HCT116 (cell line): ENCODE measurements around the gene ACADS. TPM values are rescaled to one million over a fixed set of nuclear protein-coding genes. Genes with fewer than 3 reads are reported as not detected.

ENCODE experiments used
- ATAC-seq: fragments of 200-7000 bp; cut with Tn5 transposase; 2 replicates; pipeline ENCODE4 v1.9.1; 2020; ENCODE audit warnings: mild to moderate bottlenecking, moderate library complexity
- BruUV-seq: library from RNA; stranded (reverse); fragments of 400-500 nt; replicated peaks from 2 replicates; lab custom pipeline; 2021; lab: Mats Ljungman, UMichigan
- CTCF ChIA-PET: fragments of 300-600 bp; sonication (Branson Sonifier 250); formaldehyde crosslinking; loops from one replicate; lab custom pipeline; 2021; ENCODE audit warnings: antibody characterized with exemption; lab: Charles Lee
- POLR2A ChIA-PET: fragments of 300-600, 350-600 bp; sonication (Branson Sonifier 250); formaldehyde crosslinking; loops from one replicate; lab custom pipeline; 2021; ENCODE audit warnings: antibody characterized with exemption; lab: Charles Lee
- RAD21 ChIA-PET, 2 experiments: fragments of 300-600 bp; sonication (Branson Sonifier 250); formaldehyde crosslinking; loops; one replicate each; lab custom pipeline; 2023; ENCODE audit warnings: low total read pairs in 2 of 2; ENCODE audit not compliant: uncharacterized antibody in 2 of 2, unreplicated experiment in 2 of 2, low non-redundant PET in 1 of 2; lab: Charles Lee
- DNase-seq: peaks from one replicate; pipeline ENCODE4 v3.0.0-alpha.2; 2010; ENCODE audit warnings: low read depth, low spot score
- H2AFZ ChIP-seq: fragments of 200-600 bp; shearing (Covaris generic), sonication (generic); 2 replicates; pipeline ENCODE4 v1.6.1; 2017; ENCODE audit warnings: low read depth, mixed run types, mixed read lengths, antibody characterized with exemption, low read length; ENCODE audit not compliant: poor library complexity, severe bottlenecking
- H3K27ac ChIP-seq: 2 replicates; pipeline ENCODE4 v1.5.1; 2012; ENCODE audit warnings: low read depth, low read length
- H3K27me3 ChIP-seq: fragments of 200-600 bp; sonication (generic); 2 replicates; pipeline ENCODE4 v1.6.1; 2016; ENCODE audit warnings: mixed run types, low read length, mixed read lengths; ENCODE audit not compliant: insufficient read depth
- H3K36me3 ChIP-seq, 2 experiments: fragments of 200-500 bp in 1 of 2; fragments of 200-600 bp in 1 of 2; sonication (Bioruptor generic) in 1 of 2; sonication (generic) in 1 of 2; 2 replicates each; pipeline versions ENCODE4 v1.5.1 to v1.6.1; 2014 to 2016; ENCODE audit warnings: low read length in 2 of 2, inconsistent platforms in 1 of 2, mixed read lengths in 1 of 2, mixed run types in 1 of 2; ENCODE audit not compliant: insufficient read depth in 2 of 2, control insufficient read depth in 1 of 2
- H3K4me1 ChIP-seq, 2 experiments: fragments of 200-600 bp in 1 of 2; sonication (generic) in 1 of 2; 2 replicates each; pipeline versions ENCODE4 v1.5.1 to v1.6.1; 2012 to 2017; ENCODE audit warnings: low read length in 2 of 2, inconsistent platforms in 1 of 2, mild to moderate bottlenecking in 1 of 2, mixed read lengths in 1 of 2, mixed run types in 1 of 2, moderate library complexity in 1 of 2; ENCODE audit not compliant: insufficient read depth in 2 of 2, control insufficient read depth in 1 of 2
- H3K4me2 ChIP-seq: fragments of 200-600 bp; sonication (generic); 2 replicates; pipeline ENCODE4 v1.6.1; 2017; ENCODE audit warnings: mixed run types, low read length, mixed read lengths
- H3K4me3 ChIP-seq, 2 experiments: fragments of 200-600 bp in 1 of 2; sonication (generic) in 1 of 2; replicated peaks in 1 of 2; 2 replicates each; pipeline ENCODE4 v1.5.1; 2011 to 2016; ENCODE audit warnings: low read length in 2 of 2, control low read depth in 1 of 2, low read depth in 1 of 2, mild to moderate bottlenecking in 1 of 2, mixed read lengths in 1 of 2, mixed run types in 1 of 2
- H3K79me2 ChIP-seq: fragments of 200-600 bp; sonication (generic); 2 replicates; pipeline ENCODE4 v1.6.1; 2017; ENCODE audit warnings: mild to moderate bottlenecking, mixed run types, low read length, moderate library complexity, mixed read lengths; ENCODE audit not compliant: insufficient read depth
- H3K9ac ChIP-seq: fragments of 200-600 bp; sonication (generic); 2 replicates; pipeline ENCODE4 v1.6.1; 2016; ENCODE audit warnings: low read length, mixed read lengths
- H3K9me2 ChIP-seq: fragments of 200-600 bp; sonication (generic), shearing (Covaris generic); 2 replicates; pipeline ENCODE4 v1.6.1; 2017; ENCODE audit warnings: mixed run types, mild to moderate bottlenecking, moderate library complexity; ENCODE audit not compliant: insufficient read depth
- H3K9me3 ChIP-seq, 2 experiments: fragments of 200-500 bp in 1 of 2; fragments of 200-600 bp in 1 of 2; sonication (Bioruptor generic) in 1 of 2; sonication (generic) in 1 of 2; 2 replicates each; pipeline ENCODE4 v1.6.1; 2014 to 2017; ENCODE audit warnings: low read length in 2 of 2, mixed read lengths in 2 of 2, inconsistent platforms in 1 of 2, low read depth in 1 of 2, mild to moderate bottlenecking in 1 of 2, mixed run types in 1 of 2, moderate library complexity in 1 of 2; ENCODE audit not compliant: control insufficient read depth in 1 of 2, insufficient read depth in 1 of 2
- H4K20me1 ChIP-seq: fragments of 200-600 bp; sonication (generic), shearing (Covaris generic); 2 replicates; pipeline ENCODE4 v1.6.1; 2017; ENCODE audit warnings: mixed run types, mild to moderate bottlenecking, moderate library complexity; ENCODE audit not compliant: insufficient read depth
- CBX3 ChIP-seq: IDR thresholded peaks from 2 replicates; pipeline ENCODE4 v1.6.1; 2012; ENCODE audit warnings: low read depth
- CEBPB ChIP-seq: IDR thresholded peaks from 2 replicates; pipeline ENCODE4 v1.6.1; 2012; ENCODE audit warnings: low read depth
- EGR1 ChIP-seq: IDR thresholded peaks from 2 replicates; pipeline ENCODE4 v1.6.1; 2012; ENCODE audit warnings: low read depth
- ELF1 ChIP-seq: IDR thresholded peaks from 2 replicates; pipeline ENCODE4 v1.6.1; 2012; ENCODE audit warnings: low read depth, borderline replicate concordance
- EZH2 ChIP-seq: fragments of 200-600 bp; sonication (generic); IDR thresholded peaks from 2 replicates; pipeline ENCODE4 v1.6.1; 2017; ENCODE audit warnings: antibody characterized with exemption, mixed run types
- EZH2phosphoT487 ChIP-seq: fragments of 200-600 bp; IDR thresholded peaks from 2 replicates; pipeline ENCODE4 v1.6.1; 2018; ENCODE audit warnings: antibody characterized with exemption, borderline replicate concordance
- FOSL1 ChIP-seq: IDR thresholded peaks from 2 replicates; pipeline ENCODE4 v1.6.1; 2012; ENCODE audit warnings: low read depth
- JUND ChIP-seq: IDR thresholded peaks from 2 replicates; pipeline ENCODE4 v1.6.1; 2012
- POLR2A ChIP-seq: IDR thresholded peaks from 2 replicates; pipeline ENCODE4 v1.7.0; 2011; ENCODE audit warnings: borderline replicate concordance; ENCODE audit not compliant: insufficient read depth, insufficient read length; ENCODE audit errors: extremely low read depth
- SIN3A ChIP-seq: IDR thresholded peaks from 2 replicates; pipeline ENCODE4 v1.6.1; 2012; ENCODE audit warnings: low read depth
- SP1 ChIP-seq: IDR thresholded peaks from 2 replicates; pipeline ENCODE4 v1.6.1; 2012; ENCODE audit warnings: low read depth
- SRF ChIP-seq: IDR thresholded peaks from 2 replicates; pipeline ENCODE4 v1.6.1; 2012; ENCODE audit warnings: low read depth
- TCF7L2 ChIP-seq: IDR thresholded peaks from 2 replicates; pipeline ENCODE4 v1.7.0; 2011; ENCODE audit warnings: borderline replicate concordance, inconsistent platforms; ENCODE audit not compliant: insufficient read depth, insufficient read length; ENCODE audit errors: extremely low read depth
- intact Hi-C: fragments of 100-400 bp; cut with micrococcal nuclease; formaldehyde crosslinking; loops from 2 replicates; pipeline ENCODE4 v1.10.0; 2022
- total RNA-seq: library from RNA; stranded (reverse); gene quantifications from one replicate; pipeline ENCODE4 v1.2.1, GENCODE V29; 2021; ENCODE audit not compliant: unreplicated experiment
- TF ChIP-seq, protein P1 (sequence below): IDR thresholded peaks from 2 replicates; pipeline ENCODE4 v1.6.1; 2012
- TF ChIP-seq, protein P2 (sequence below): IDR thresholded peaks from 2 replicates; pipeline ENCODE4 v1.6.1; 2012; ENCODE audit warnings: low read depth
- TF ChIP-seq, protein P3 (sequence below): IDR thresholded peaks from 2 replicates; pipeline ENCODE4 v1.6.1; 2012
- TF ChIP-seq, protein P4 (sequence below): IDR thresholded peaks from 2 replicates; pipeline ENCODE4 v1.6.1; 2011; ENCODE audit warnings: mild to moderate bottlenecking, low read length, moderate library complexity; ENCODE audit not compliant: insufficient replicate concordance; ENCODE audit errors: extremely low read depth

ACADS gene
- total RNA-seq, 1 experiment from 2014 or later: 21.4 TPM

DNA sequence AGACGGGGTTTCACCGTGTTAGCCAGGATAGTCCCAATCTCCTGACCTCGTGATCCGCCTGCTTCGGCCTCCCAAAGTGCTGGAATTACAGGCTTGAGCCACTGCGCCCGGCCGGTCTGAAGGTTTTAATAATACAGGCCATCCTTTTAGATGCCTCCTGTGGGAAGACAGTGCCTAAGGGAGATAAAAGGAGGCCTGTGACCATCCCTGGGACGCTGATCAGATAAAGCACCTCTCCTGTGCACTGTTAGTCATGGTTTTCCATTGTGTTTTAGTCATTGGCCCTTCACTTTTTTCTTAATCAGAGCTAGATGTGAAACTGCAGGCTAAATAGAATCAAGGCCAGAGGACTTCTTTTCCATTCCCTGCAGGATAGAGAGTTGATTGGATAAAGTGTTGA is 7.6 kb upstream of the ACADS start:
- ATAC-seq (no peak), DNase-seq (no peak)
- intact Hi-C loops: loop anchor here (10.0 kb wide), 1 partner anchor 383 kb away; no protein-coding TSS in a partner anchor
- POLR2A ChIA-PET: no interaction called here
- no peaks in the 10 kb centered on the region for H3K9me2 ChIP-seq
- RAD21 ChIA-PET: no interaction called here
- H3K4me1 ChIP-seq: 0 out of 4 replicates have a peak, but pooled peaks cover 0 to 5% of the 10 kb centered on the region in 2 experiments
- no peak overlapping the region for H3K9ac ChIP-seq
- H2AFZ ChIP-seq: no peak overlapping the region
- H3K4me3 ChIP-seq: no peak overlapping the region
- no peaks in the 10 kb centered on the region for H3K9me3 ChIP-seq
- no peaks in the 10 kb centered on the region for H3K79me2 ChIP-seq
- H3K27me3 ChIP-seq: no peaks in the 10 kb centered on the region
- no peak for TF ChIP-seq SP1
- H3K4me2 ChIP-seq: no peak overlapping the region
- no peak overlapping the region for H3K27ac ChIP-seq
- H3K36me3 ChIP-seq: peaks cover 48 to 54% of the 10 kb centered on the region in 2 experiments; a peak in 3 of 4 replicates
- no peaks in the 10 kb centered on the region for H4K20me1 ChIP-seq
- CTCF ChIA-PET: no interaction called here
- BruUV-seq: no TSS peak

DNA sequence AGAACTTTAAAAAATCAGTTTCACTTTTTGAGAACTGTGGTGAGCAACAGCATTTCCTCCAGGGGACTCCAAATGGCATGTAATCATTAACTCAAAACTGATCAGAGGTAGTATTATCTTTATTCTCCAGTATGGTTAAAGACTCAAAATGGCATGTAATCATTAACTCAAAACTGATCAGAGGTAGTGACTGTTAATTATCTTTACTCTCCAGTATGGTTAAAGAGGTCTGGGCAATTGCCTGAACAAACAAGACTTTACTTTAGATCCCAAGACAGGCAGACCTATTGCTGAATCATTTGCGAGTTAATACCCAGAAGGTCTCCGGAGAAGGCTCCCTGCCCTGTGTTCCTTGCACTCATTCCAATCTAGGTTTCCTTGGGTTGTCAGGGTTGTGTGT is 6.6 kb upstream of the ACADS start:
- Histone ChIP-seq H3K79me2 (no peaks in the 10 kb centered on the region), H3K4me1 (0 out of 4 replicates have a peak, but pooled peaks cover 0 to 5% of the 10 kb centered on the region in 2 experiments), H3K27ac (no peak overlapping the region), H2AFZ (no peak overlapping the region), H3K4me3 (no peak overlapping the region), H3K9me3 (no peaks in the 10 kb centered on the region), H3K27me3 (no peaks in the 10 kb centered on the region), H3K9ac (no peak overlapping the region), H4K20me1 (no peaks in the 10 kb centered on the region), H3K36me3 (peaks cover 50 to 54% of the 10 kb centered on the region in 2 experiments; a peak in 3 of 4 replicates), H3K9me2 (no peaks in the 10 kb centered on the region), H3K4me2 (no peak overlapping the region)
- DNase-seq (no peak), ATAC-seq (no peak)
- ChIA-PET CTCF (no interaction called here), RAD21 (no interaction called here), POLR2A (no interaction called here)
- intact Hi-C loops: loop anchor here (10.0 kb wide), 1 partner anchor 384 kb away; no protein-coding TSS in a partner anchor
- BruUV-seq: no TSS peak
- no peak for TF ChIP-seq EGR1
- no peak for TF ChIP-seq TCF7L2
- TF ChIP-seq, protein P1, sequence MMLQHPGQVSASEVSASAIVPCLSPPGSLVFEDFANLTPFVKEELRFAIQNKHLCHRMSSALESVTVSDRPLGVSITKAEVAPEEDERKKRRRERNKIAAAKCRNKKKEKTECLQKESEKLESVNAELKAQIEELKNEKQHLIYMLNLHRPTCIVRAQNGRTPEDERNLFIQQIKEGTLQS: no peak
- TF ChIP-seq, protein P2, sequence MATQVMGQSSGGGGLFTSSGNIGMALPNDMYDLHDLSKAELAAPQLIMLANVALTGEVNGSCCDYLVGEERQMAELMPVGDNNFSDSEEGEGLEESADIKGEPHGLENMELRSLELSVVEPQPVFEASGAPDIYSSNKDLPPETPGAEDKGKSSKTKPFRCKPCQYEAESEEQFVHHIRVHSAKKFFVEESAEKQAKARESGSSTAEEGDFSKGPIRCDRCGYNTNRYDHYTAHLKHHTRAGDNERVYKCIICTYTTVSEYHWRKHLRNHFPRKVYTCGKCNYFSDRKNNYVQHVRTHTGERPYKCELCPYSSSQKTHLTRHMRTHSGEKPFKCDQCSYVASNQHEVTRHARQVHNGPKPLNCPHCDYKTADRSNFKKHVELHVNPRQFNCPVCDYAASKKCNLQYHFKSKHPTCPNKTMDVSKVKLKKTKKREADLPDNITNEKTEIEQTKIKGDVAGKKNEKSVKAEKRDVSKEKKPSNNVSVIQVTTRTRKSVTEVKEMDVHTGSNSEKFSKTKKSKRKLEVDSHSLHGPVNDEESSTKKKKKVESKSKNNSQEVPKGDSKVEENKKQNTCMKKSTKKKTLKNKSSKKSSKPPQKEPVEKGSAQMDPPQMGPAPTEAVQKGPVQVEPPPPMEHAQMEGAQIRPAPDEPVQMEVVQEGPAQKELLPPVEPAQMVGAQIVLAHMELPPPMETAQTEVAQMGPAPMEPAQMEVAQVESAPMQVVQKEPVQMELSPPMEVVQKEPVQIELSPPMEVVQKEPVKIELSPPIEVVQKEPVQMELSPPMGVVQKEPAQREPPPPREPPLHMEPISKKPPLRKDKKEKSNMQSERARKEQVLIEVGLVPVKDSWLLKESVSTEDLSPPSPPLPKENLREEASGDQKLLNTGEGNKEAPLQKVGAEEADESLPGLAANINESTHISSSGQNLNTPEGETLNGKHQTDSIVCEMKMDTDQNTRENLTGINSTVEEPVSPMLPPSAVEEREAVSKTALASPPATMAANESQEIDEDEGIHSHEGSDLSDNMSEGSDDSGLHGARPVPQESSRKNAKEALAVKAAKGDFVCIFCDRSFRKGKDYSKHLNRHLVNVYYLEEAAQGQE: no peak
- TF ChIP-seq JUND: no peak
- no peak for TF ChIP-seq EZH2
- TF ChIP-seq SIN3A: no peak
- no peak for TF ChIP-seq SP1
- TF ChIP-seq CBX3: no peak
- TF ChIP-seq FOSL1: no peak
- TF ChIP-seq, protein P3, sequence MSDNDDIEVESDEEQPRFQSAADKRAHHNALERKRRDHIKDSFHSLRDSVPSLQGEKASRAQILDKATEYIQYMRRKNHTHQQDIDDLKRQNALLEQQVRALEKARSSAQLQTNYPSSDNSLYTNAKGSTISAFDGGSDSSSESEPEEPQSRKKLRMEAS: no peak
- no peak for TF ChIP-seq CEBPB
- TF ChIP-seq ELF1: no peak
- TF ChIP-seq, protein P4, sequence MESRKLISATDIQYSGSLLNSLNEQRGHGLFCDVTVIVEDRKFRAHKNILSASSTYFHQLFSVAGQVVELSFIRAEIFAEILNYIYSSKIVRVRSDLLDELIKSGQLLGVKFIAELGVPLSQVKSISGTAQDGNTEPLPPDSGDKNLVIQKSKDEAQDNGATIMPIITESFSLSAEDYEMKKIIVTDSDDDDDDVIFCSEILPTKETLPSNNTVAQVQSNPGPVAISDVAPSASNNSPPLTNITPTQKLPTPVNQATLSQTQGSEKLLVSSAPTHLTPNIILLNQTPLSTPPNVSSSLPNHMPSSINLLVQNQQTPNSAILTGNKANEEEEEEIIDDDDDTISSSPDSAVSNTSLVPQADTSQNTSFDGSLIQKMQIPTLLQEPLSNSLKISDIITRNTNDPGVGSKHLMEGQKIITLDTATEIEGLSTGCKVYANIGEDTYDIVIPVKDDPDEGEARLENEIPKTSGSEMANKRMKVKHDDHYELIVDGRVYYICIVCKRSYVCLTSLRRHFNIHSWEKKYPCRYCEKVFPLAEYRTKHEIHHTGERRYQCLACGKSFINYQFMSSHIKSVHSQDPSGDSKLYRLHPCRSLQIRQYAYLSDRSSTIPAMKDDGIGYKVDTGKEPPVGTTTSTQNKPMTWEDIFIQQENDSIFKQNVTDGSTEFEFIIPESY: no peak
- no peak for TF ChIP-seq EZH2phosphoT487
- TF ChIP-seq SRF: no peak
- no peak for TF ChIP-seq POLR2A
